ENCODE data around the gene AACS.

The AACS gene

DNA sequence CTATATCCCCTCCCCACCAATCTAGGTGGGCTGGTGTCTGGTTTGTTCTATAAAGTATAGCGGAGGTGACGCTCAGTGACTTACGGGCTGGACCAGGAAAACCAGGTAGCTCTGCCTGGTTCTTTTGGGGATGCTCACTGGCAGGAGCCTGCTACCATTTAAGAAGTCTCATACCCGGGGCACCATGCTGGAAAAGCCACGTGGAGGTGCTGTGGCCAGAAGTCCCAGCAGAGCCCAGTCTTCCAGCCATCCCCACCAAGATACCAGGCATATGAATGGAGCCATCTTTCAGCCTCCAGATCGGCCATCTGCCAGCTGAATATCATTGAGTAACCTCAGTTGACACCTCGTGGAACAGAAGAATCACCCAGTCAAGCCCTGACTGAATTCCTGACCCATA, 87.2 kb downstream of the AACS start:
- DNase-seq (ENCODE audit: low read depth) = no peak

DNA sequence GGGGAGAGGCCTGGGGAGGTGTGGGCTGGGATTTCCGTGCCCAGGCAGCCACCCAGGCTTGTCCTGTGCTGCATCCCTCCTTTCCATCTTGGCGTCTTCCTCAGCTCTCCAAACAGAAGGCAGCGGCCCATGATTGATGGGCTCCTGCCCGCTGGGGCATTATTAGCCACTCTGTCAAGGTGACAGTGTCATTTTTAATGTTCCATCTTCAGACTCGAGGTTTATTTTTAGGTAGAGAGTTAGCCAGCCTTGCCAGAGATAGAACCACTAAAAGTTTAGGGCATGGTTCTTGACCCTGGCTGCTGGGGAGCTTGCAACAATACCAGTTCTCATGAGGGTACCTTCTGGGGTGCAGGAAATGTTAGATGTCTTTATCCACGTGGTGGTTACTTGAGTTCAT, 90.1 kb downstream of the AACS start:
- DNase-seq (ENCODE audit: low read depth) = no peak

DNA sequence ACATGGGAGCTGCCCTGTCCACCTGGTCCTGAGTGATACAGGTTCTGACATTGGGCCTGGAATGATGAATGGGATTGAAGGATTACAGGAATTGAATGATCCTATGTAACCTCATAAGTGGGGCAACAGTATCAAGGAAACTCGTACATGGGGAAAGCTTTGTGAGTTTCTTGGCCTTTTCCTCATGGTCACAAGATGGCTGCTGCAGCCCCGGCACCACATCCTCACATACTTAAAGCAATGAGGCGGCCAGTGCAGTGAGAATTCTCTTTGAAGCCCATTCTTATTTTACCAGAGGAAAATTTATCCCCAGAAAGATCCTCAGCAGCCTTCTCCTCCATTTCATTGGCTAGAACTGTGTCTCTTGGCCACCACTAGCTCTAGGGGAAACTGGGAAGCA, 91.9 kb downstream of the AACS start:
- DNase-seq (ENCODE audit: low read depth) = no peak

DNA sequence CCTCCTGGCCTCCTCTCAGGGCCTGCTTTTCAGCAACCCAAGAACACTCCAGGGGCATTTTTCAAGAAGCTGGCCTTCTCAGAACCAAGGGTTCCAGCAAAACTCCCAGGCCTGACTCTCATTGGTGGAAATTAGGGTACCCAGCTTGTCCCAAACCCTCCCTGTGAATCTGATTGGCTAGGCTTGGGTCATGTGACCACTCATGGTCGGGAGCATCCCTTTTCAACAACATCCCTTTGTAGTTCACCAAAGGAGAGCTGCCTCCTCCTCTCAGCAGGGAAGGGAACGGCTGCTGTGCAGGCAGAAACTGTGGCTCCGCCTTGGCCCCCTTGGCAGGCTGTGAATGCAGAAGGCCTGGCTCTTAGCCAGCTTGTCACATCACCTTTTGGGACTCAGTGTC, 94.5 kb downstream of the AACS start:
- DNase-seq (ENCODE audit: low read depth) = no peak

DNA sequence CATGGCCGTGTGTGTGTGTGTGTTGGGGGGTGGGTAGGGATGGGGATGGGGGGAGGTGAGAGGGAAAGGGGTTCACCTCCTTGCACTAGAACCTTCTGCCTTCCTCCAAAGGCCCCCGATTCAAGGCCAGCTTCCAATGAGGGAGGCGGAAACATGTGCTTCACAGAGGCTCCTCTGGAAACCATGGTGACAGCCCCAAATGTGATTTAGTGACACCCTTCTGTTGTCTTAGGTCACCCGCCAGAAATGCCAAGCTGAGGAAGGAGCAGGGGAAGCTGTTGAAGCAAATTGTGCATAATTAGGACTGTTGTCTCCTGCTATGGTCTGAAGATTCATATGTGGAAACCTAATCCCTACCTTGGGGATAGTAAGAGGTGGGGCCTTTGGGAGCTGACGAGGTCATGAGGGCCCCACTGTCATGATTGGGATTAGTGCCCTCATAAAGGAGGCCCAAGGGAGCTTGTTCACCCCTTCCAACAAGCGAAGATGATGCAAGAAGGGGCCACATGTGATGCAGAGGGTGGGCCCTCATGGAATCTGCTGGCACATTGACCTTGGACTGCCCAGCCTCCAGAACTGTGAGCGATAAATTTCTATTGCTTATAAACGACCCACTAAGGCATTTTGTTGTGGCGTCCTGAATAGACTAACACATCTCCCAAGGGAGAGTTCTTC, 95.2 kb downstream of the AACS start:
- no peak for DNase-seq (ENCODE audit: low read depth)

DNA sequence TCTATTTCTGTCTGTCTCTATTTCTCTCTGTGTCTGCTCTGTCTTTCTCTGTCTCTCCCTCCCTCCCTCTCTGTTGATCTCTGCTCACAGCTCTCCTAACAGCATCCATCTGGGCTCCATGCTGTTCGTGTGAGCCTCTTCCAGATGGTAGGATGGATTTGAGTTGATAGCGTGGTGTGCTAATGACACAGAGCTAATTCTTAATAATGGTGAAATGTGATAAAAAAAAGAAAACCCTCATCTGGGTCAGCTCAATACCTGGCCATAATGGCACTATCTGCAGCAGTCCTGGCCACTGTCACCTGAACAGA, 96.4 kb downstream of the AACS start:
- DNase-seq (ENCODE audit: low read depth) = no peak

DNA sequence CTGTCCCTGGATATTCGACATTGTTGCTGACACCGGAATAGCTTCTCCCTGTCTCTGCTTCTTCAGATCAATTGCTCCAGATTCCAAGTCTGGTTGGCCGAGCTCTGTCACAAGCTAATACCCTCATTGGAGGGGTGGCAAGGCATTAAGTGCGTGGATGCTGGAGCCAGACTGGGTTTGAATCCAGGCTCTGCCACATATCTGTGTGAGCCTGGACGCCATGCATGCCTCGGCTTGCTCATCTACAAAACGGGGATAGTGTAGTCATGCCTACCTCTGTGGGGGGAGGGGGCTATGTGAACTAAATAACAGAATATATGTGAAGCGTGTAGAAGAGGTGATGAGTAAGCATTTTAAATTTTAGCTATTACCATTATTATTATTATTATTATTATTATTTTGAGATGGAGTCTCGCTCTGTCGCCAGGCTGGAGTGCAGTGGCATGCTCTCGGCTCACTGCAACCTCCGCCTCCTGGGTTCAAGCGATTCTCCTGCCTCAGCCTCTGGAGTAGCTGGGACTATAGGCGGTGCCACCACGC, 97.3 kb downstream of the AACS start:
- no peak for DNase-seq (ENCODE audit: low read depth)

DNA sequence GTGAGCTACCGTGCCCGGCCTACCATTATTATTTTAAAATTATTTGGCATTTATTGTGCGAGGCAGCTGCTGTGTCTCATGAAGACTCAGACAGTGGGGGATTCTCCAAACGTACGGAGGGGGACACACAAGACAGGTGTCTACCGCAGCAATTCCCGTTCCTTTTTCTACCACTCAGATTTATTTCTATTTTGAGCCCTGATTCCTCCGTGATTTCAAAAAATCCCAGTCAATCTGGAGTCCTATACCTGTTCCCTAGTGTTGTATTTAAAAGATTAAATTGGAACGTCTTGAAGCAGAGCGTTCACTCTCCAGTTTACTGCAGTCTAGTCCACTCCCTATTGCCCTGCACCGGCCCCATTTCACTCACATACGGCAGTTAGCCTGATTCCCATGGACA, 97.9 kb downstream of the AACS start:
- DNase-seq (ENCODE audit: low read depth) = no peak

DNA sequence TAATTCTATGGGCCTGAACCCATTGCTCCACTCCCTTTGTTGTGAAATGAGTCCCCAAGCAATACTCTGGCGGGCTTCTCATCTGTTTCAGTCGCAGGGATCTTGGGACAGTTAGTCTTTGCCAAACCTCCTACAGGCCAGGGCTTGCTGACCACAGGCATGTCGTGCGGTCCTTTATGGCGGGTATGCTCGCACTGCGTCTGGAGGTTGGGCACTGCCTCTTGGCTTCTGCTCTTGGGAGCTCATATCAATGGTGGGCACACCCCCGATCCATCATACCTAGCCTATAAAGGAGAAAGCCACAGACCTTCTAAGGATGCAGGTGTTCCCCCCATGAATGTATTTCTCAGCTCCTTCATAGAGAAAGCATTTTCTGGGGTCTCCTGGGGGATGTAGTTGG, 99.3 kb downstream of the AACS start:
- no peak for DNase-seq (ENCODE audit: low read depth)

DNA sequence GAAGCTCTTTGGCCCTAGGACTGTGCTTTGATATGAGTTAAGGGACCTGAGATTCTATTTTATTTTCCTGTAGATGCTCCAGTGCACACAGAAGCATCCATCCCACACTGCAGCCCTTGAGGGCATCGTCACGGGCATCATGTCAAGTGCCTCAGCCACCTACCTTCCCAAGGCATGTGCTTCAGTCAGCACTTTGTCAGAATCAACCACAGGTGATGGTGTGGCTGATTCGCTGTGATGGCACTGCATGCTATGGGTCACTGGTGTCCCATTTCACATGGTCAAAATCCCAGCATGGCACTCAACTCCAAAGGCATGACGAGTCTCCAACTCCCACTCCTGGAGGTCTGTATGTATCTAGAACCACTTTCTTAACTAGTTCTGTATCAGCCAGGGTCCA, 100.8 kb downstream of the AACS start:
- DNase-seq (ENCODE audit: low read depth) = no peak

DNA sequence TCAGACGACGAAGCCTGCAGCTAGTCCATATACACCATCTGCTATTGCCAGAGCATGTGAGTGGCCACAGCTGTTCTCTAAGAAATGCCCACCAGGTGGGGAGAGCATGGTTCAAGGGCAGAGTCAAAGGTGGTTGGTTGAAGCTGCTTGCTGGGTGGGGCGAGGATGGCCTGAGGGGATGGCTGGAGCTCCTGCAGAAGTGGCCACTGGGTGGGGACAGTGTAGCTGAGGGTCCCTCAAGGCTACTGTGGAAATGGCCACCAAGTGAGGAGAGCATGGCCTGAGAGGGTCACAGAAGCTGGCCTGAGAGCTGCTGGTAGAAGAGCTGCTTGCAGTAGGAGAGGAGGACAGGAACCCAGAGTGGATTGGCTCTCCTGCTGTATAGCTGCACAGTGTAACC, 102.4 kb downstream of the AACS start:
- no peak for DNase-seq (ENCODE audit: low read depth)

DNA sequence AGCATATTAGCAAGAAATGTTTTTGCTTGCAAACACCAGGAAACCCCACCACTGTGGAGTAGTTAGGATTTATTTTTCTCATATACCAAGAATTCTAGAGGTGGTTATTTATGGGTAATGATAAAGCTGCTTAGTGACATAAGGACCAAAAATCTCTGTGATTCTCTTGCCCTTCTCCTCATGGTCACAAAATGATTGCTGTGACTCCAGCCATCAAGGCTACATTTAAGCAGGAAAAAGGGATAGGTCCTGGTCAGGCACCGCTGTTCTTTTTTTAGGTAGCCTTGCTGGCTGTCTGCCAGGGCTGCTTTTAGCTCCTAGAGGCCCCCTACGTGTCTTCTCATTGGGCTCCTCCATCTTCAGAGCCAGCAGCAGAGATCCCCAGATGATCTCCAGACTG, 104.2 kb downstream of the AACS start:
- no peak for DNase-seq (ENCODE audit: low read depth)

DNA sequence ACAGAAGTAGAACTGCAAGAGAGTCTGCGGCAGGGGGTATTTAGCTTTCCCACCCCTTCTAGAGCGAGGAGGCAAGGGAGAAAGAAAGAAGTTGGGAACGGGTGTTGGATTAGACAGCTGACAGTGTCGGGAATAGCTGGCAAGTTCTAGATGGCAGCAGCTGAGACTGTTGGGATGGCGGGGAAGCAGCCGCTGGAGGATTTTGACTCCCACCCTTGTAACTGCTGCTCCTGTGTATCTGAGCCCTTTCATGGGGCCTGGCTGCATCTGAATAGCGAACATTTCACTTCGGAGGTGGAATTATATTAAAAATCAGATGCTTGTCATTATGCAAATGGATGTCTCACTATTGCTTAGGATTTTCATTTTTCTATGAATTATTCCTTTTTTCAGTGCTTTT, 104.6 kb downstream of the AACS start:
- no peak for DNase-seq (ENCODE audit: low read depth)

DNA sequence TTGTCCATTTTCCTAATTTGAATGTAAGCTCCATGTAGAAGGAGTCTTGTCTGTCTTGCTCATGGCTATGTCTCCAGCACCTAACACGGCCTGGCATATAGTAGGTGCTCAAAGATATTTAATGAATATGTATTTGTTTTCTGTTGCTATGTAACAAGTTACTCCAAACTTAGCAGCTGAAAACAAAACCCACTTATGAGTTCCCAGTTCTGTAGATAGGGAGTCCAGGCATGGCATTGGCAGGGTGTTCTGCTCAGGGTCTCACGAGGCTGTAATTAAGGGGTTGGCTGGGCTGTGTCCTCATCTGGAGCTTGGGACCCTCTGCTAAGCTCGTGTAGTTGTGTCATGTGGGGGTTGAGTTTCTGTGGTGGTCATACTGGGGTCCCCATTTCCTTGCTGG, 106.0 kb downstream of the AACS start:
- DNase-seq (ENCODE audit: low read depth) = no peak

DNA sequence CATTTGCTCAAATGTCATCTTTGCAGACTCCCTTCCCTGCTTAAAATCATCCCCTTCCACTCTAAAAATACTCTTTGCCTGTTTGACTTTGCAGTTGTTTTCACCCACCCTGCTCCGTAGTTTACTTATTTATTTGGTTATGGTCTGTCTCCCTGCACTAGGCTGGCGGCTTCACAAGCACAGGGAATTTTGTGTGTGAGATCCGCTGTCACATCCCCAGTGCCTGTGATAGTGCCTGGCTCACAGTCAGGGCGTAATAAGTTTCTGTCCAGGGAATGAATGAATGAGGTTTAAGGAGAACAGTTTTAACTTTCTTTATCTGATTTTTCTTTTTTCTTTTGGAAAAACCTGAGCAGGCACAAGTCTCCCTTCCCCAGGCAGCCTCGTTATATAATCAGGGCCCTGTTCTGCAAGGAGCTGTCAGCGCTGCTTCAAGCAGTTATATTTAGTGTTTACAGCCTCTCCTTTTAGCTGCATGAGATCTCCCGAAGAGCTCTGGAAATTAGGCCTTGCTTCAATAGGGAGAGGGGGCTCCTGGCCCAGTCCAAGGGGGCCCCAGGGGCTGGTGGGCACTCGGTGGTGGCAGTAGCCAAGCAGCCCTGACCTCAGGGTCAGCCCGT, 107.1 kb downstream of the AACS start:
- DNase-seq (ENCODE audit: low read depth) = no peak

DNA sequence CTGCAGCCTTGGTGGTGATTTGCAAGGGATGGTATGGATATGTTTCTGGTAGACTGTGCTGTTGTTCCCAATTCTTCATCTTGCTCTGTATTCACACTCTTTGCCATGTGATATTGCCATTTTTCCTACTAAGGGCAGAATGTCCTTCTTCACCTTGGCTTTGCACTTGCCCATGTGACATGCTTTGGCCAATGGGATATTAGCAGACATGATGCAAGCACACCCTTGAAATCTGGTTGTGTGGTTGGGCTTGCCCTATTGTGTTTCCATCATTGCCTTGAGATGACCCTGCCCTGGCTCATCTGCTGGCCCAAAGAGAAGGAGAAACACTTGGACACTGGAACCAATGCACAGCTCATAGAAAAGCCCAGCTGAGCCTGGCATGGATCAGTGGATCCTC, 110.3 kb downstream of the AACS start:
- DNase-seq (ENCODE audit: low read depth) = no peak

DNA sequence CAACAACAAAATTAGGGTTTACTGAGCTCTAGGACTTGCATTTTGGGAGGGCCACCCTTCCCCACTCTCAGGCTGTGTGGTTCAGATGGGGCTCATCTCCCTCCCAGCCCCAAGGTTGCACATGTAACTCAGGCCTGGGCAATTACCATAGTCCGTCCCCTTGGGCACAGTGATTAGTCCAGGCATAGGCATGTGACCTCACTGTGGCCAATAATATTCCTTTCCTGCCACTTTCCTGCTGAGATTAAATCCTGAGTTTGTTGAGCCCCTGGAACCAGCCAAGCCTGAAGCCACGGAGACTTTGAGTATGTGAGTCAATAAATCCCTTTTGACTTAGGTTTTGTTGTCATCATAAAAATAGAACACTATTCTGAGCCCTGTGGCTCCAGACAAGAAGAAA, 113.0 kb downstream of the AACS start:
- DNase-seq (ENCODE audit: low read depth) = no peak

DNA sequence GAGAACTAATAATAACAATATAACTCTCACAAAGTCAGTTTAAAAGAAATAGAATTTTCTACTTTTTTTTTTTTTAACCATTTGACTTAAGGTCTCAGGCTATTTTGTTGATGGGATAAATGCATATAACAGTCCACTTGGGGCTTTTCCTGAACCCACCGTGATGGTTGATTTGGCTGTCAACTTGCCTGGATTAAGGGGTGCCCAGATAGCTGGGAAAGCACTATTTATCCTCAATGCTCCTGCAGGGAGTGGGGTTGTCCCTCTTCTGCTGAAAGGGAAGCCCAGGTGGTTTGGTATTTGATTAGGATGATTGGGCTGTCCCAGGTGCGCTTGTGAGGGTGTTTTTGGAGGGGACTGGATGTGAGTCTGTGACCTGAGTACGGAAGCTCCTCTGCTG, 114.9 kb downstream of the AACS start:
- no peak for DNase-seq (ENCODE audit: low read depth)

DNA sequence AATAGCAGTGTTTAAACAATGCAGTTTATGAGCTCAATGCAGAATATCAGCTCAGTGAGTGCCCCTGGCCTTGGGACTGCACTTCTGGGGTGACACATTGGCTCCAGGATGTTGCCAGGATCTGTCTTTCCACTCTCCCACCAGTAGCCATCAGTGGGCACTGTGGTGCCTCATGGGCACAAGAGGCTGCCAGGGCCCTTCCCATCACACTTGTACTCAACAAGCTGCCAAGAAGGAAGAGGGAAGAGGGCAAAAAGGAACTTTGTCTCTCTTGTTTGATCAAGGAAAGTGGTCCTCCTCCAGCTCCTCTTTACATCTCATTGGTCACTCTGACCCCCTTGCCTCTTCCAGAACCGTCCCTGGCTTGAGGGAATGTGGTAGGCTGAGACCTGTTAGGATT, 115.9 kb downstream of the AACS start:
- DNase-seq (ENCODE audit: low read depth) = no peak

DNA sequence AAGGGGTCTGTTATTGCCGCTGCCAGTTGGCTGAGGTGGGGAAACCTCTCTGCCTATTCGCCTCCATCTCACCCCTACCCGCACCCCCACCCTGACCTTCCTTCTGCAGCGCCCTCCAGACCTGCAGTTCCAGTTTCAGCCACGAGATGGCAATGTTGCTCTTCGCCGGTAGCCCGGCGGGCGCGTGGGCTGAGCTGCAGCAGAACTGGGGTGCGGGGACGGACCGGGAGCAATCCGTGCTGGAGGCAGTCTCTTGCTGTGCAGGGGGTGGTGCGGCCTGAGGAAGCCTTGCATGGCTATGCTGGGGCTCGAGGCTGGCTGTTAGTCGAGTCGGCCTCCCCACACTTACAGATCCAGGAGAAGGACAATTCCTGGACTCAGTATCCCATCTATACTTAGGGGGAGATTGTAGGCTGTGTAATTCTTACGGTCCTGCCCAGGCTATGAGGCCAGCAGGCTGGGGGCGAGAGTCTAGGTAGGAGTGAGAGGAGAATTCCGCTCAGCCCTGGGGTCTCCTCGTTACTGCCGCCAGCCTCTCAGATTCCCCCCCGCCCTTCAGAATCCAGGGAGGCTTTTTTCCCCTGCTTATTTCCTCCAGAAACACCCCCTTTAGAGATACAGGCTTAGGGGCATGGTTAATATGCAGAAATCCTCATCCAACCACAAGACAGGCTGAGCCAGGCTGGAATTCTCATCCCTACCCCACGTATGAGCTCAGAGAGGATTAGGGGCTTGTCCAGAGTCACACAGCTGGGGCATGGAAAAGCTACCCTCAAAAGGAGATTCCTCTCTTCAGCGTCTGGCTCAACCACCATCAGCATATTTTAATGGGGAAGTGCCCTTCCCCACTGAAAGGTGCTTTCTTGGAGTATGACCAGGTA, 118.2 kb downstream of the AACS start:
- peak; percentile 82 for DNase-seq (ENCODE audit: low read depth)

DNA sequence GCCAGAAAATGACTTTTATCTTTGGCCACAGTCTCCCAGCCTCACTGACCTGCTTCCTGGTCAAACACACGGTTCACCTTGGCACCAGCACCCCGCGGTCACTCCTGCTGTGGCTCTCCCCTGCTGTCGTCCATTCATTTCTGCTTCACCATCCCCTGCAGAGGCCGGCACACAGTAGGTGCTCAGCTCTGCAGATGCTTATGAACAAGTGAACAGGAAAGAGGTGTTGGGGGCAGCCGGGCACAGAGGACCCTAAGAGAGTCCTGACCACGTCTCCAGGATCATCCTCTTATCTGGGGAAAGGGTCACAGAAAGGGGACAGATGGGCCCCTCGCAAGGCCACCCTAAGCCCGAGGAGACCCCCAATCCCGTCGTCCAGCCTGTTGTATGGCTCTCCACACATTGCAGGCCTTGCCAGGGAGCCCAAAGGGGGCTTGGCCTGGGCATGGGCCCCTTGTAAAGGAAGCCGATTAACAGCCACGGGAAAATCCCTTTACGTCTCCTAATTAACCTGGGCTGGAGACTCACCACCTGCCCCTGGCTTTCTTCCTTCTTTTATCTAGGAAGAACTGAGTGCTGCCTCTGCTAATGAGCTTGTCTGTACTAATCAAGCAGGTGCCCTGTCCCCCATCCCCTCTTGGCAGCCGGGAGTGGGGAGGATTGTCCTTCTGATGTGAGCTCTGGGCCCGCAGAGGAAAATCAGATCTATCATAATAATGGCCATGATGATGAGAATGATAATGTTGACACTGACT, 119.2 kb downstream of the AACS start:
- no peak for DNase-seq (ENCODE audit: low read depth)

DNA sequence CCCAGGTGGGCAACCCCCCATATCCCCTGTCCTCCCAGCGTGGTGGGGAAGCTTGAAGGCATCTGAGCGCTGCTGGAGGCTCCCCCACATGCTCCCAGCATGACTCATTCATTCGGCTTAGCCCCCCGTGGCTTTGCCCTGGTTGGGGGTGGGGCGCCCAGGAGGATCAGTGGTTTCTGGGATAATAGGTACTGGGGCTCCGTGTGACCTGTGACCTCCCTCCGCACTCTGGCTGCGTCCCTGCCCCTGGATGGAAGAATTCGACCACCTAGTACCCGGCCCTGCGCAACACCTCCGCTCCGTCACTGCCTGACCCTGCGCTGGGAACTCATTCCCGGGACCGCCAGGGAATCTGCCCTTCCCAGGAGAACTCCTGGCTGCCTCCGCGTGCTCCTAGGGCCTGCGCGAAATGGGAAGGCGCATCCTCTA, 120.1 kb downstream of the AACS start:
- no peak for DNase-seq (ENCODE audit: low read depth)
